22Rv1 (cell line): ENCODE results near the gene DTL.

Source experiments
- H3K27ac ChIP-seq: fragments of 450-650 bp; 2 replicates; pipeline ENCODE4 v1.5.1; 2017
- ZFX ChIP-seq: fragments of 450-650 bp; IDR thresholded peaks from 2 replicates; pipeline ENCODE4 v1.6.1; 2017; ENCODE audit warnings: antibody characterized with exemption, borderline replicate concordance
- TF ChIP-seq, protein P1 (sequence below): fragments of 450-650 bp; IDR thresholded peaks from 2 replicates; pipeline ENCODE4 v1.5.1; 2017; ENCODE audit warnings: mild to moderate bottlenecking

DTL gene

DNA sequence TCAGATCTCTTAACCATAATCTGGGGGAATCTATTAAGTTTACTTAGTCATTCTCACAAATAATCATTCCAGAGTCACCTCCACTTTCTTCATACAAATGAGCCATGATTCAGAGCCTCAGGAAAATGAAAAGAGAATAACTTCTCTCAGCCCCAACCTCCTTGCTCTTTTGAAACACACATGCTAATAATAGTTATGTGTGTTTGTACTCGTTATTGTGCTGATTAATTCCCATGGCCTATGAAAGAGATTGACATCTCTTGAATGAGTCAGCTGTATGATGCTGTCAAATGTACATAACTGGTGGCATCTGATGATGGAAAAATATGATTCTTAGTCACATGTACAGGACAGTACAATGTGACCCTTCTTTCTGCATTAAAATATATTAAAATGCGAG lies 41.5 kb downstream of the DTL start:
- TF ChIP-seq, protein P1, sequence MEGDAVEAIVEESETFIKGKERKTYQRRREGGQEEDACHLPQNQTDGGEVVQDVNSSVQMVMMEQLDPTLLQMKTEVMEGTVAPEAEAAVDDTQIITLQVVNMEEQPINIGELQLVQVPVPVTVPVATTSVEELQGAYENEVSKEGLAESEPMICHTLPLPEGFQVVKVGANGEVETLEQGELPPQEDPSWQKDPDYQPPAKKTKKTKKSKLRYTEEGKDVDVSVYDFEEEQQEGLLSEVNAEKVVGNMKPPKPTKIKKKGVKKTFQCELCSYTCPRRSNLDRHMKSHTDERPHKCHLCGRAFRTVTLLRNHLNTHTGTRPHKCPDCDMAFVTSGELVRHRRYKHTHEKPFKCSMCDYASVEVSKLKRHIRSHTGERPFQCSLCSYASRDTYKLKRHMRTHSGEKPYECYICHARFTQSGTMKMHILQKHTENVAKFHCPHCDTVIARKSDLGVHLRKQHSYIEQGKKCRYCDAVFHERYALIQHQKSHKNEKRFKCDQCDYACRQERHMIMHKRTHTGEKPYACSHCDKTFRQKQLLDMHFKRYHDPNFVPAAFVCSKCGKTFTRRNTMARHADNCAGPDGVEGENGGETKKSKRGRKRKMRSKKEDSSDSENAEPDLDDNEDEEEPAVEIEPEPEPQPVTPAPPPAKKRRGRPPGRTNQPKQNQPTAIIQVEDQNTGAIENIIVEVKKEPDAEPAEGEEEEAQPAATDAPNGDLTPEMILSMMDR: no peak
- no peak for TF ChIP-seq ZFX
- no peak overlapping the region for H3K27ac ChIP-seq

DNA sequence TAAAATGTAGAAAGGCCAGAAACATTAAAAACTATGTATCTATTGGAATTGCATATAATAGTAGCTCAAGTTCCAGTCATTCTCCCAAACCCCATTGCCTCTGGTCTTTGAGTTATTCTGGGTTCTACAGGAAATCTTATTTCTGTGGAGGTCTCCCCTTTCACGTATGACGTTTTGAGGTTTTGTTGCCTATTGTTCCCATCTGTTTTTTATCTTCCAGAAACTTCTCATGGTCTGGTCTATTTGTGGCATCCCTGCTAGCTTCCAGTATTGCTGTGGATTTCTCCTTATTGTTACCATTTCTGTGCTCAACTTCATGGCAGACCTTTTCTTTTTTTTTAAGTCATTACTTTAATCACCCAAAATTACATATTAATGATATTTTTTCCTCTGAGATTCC lies 43.3 kb downstream of the DTL start:
- TF ChIP-seq ZFX: no peak
- TF ChIP-seq, protein P1: no peak
- H3K27ac ChIP-seq: no peak overlapping the region

DNA sequence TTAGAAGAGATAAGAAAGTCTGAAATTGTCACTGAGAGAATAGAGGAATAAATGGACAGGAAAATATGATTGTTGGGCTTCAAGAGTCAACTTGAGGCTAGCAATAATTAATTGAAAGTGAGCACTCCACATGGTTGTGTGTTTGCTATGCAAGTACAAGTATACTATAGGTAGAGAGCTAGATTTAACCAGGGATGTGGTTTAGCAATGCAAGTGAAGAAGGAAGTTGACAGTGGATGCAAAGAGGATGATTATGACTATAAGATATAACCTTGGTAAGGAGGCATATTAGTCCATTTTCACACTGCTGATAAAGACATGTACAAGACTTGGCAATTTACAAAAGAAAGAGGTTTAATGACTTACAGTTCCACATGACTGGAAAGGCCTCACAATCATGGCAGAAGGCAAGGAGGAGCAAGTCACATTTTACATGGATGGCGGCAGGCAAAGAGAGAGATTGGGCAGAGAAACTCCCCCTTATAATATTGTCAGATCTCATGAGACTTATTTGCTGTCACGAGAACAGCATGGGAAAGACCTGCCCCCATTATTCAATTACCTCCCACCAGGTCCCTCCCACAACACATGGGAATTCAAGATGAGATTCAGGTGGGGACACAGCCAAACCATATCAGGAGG lies 47.3 kb downstream of the DTL start:
- no peak overlapping the region for H3K27ac ChIP-seq
- TF ChIP-seq, protein P1: no peak
- no peak for TF ChIP-seq ZFX

DNA sequence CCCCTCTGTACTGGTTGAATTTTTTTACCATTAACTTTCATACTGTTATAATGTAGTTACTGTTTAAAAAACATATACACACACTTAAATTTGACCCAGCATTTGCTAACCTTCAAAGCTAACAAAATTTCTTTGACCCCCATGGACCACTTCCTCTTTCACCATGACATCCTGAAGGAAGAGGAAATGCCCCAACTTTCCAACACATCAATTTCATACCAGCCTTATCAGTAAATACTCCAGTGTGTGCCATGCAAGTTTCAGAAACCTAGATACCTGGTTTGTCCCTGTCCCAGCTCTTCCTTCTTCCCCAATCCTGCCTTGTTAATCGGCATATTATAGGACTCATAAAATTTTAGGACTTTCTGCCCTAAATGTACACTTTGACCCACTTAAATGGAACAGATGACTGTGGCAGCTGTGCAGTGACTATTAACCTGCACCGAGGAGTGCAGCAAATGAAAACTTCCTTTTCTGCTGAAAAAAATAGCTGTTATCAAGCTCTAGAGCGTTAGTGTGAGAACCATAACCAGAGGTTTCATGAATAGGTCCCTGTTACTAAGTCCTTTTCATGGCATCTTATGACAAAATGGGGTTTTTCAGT lies 54.1 kb downstream of the DTL start:
- no peak overlapping the region for H3K27ac ChIP-seq
- TF ChIP-seq, protein P1: no peak
- no peak for TF ChIP-seq ZFX

DNA sequence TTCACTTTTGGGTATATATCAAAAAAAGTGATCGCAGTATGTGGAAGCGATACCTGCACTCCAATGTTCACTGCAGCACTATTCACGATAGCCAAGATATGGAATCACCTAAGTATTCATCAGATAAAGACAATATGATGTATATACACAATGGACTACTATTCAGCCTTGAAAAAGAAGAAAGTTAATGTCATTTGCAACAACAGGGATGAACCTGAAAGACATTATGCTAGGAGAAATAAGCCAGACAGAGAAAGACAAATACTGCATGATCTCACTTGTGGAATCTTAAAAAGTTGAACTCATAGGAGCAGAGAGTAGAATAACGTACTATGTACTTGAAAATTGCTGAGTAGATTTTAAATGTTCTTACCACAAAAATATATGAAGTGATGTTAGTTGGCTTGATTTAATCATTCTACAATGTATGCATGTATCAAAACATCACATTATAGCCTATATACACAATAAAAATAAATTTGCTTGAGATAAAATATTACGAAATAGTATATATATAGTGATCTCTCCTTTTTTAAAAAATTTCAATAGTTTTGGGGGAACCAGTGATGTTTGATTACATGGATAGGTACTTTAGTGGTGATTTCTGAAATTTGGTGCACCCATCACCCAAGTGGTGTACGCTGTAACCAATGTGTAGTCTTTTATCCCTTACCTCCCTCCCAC lies 56.0 kb downstream of the DTL start:
- H3K27ac ChIP-seq: no peak overlapping the region
- TF ChIP-seq, protein P1: no peak
- TF ChIP-seq ZFX: no peak

DNA sequence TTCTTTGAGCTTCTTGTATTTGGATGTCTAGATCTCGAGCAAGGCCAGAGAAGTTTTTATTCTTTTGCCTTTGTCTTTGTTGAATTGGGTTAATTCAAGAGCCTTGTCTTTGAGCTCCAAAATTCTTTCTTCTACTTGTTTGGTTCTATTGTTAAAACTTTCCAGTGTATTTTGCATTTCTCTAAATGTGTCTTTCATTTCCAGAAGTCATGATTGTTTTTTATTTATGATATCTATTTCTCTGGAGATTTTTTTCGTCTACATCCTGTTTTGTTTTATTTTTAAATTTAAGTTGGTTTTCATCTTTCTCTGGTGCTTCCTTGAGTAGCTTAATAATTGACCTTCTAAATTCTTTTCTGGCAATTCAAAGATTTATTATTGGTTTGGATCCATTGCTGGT lies 61.8 kb downstream of the DTL start:
- H3K27ac ChIP-seq: no peak overlapping the region
- TF ChIP-seq ZFX: no peak
- TF ChIP-seq, protein P1: no peak

DNA sequence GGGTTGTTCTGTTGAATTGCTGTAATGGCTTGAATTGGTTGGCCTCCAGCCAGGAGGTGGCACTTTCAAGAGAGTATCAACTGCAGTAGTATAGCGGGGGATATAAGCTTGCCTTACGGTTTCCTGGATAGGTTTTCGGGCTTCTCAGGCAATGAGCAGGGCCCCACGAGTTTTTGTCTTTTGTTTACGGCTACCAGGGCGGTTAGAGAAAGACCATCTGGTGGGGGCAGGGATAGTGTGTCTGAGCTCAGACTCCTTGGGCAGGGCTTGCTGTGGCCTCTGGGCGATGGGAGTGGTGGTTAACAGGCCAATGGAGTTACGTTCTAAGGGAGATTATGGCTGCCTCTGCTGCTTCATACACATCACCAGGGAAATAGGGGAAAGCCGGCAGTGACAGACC lies 62.8 kb downstream of the DTL start:
- TF ChIP-seq, protein P1: no peak
- no peak for TF ChIP-seq ZFX
- no peak overlapping the region for H3K27ac ChIP-seq
